GOT3 (cell line): ENCODE measurements around the gene BIN1.

ENCODE experiments used
- DNase-seq: peaks from one replicate; lab custom pipeline; 2025; ENCODE audit warnings: mixed read lengths; lab: John Stamatoyannopoulos, UW

Gene BIN1

DNA sequence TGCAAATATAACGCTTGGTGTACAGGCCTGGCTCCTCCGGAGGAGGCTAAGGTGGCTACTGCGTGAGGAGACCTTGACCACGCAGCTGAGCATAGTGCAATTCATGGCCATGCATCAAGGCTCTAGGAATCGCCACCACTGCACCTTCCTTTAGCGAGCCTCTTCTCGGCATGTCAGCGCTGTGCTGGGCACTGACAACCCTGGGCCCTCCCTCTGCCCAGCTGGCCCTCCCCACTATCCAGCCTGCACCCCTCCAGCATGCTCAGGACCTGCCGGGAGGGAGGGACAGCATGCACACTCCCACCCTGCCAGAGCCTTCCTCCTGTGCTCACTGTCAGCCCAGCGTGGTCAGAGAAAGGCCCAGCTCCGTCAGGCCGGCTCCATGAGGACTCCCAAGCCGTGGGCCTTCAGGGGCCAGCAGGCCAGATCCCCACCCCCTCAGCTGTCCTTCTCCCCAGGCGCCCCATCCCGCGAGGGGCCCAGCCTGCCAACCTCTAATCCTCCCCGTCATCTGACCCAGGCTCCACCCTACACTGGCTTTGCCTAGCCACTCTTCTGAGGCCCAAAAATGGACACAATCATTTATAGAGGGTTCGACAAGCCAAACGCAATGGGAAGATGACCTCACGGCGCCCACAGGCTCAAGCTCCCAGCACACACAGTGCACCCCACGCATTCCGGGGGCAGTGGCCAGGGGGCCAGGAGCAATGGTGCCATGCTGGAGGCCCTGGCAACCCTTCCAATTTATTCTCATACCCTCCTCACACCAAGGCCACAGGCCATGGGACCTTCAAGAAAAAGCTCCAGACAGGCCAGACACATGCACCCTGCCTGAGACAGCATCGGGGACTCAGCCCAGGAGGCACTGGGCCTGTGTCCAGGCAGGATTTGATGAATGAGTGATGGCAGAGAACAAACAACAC, 3.5 kb downstream of the BIN1 start:
- no peak for DNase-seq

DNA sequence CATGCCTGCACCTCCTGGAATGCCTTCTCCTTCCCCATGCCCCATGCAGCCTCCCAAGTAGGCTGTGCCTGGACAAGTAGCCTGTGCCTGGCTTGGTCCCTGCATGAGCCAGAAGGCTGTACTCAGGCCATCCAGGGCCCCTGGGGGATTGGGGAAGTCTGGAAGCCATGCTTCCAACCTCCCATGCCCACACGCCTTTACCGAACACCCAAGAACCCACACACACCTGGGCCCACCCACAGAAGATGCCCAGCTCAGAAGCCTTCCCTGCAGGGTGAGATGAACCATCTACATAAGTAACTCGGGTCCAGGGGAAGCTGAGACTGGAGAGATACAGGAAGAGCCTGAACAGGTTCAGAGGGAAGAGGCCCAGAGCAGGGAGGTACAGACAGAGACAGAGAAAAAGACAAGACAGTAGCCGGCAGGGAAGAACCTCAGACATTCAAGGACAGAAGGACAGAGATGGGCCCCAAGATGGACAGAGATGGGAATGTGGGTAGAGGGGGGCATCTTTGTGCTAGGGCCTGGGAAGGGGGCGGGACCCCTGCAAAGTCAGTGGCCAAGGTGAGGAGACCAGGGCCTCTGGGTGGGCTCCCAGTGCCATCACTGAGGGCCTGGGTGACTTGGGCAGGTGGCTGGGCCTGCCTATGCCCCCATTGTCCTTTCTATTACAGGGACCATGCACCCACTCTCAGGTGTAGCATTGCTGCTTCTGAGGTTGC, 4.3 kb downstream of the BIN1 start:
- no peak for DNase-seq

DNA sequence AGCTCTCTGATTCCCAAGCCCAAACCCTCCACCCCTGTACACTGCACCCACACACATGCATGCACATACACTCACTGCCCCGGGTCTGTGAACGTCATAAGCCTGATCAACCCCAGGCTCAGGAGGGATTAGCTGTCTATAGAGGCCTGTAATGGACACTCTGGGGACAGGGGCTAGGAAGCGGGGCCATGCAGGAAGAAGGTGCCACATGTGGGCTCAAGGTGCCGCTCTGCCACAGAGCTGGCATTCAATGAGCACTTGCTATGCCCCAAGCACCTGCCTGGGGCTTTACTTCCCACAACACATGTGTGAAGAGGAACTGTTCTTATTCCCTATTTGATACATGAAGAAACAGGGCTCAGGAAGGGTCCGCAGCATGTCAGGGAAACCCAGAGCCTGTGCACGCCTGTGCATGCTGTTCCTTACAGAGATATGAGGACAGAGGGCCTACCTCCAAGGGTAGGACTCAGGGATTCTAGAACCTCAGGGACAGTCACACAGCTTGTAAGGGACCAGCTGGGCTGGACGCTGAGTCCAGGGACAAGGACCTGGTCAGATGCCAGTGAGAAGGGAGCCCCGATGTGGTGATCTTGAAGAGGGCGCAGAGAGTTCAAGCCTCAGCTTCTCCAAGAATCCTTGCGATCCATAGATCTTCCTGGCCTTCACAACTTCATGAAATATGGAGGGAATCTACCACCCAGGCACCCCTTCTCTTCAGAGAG, 5.0 kb downstream of the BIN1 start:
- no peak for DNase-seq

DNA sequence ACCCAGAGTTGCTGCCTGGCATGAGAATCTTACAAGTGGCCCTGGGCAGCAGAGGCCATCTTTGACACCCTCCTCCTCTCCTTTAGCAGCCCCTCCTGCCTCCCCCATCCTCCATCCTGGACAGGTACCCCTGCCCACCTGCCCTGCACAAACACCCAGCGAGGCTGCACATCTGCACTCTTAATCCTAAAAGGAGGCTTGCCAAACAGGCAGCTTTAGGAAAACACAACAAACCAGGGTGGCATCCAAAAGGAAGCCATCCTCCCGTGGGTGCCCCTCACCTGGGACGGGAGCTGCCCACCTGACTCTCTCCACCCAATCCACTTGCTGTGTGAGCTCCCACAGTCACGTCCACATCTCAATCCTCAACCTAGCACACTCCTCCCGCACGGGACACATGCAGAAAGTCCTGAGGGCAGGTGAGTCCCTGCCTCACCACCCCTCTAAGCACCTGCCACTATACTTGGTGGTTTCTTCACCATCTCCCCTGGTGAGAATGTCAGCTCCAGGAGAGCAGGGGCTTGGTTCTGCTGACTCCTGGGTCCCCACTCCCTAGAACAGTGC, 5.8 kb downstream of the BIN1 start:
- DNase-seq = no peak

DNA sequence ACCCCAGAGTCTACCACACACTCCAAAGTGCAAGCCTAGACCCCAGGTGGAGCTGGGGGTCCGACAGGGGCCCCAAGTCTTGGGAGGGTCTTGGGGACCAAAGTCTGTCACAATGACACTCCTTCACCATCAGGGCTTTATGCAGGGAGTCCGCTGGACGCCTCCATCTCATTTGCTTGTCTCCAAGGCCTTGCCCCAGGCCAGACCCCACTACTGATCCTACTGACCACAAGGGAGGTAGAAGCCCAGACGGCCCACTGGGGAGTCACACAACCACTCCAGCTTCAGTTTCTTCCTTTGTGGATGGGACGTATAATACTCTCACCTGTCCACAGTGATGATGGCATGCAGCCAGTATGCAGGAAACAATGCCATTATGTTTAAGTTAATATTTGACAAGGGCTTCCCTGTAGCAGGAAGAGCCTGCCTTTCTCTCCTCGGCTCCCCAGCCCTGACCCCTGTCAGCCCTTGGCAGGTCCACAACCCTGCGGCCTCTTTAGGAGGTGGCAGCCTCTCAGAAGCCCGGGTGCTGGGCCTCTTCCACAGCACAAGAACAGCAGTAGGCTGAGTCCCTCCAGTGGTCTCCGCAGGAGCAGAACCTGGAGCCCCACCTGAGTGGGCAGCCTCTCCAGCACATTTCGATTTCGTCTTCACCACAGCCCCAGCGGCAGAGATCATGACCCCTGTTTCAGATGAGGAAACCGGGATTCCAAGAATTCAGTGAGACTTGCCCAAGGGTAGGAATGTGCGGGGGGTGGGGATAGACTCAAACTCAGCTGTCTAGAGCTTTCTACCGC, 6.5 kb downstream of the BIN1 start:
- DNase-seq = no peak

DNA sequence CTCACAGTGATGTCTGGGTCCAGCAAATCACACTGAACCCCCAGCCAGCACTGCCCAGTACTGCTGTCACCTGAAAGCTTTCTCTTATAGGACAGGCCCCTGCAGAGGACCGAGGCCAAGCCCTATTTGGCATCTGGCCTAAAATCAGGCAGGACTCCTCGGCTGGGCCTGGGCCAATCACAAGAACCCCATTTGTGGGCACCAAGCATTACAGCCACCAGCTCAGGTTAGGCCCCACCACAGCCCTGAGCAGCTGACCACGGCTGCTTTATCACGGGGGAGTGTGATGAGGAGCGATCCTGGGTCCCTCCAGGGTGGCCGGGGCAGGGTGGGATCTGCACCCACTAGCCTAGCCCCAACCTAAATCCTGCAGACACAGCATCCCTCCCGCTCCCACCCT, 8.2 kb downstream of the BIN1 start:
- DNase-seq = no peak

DNA sequence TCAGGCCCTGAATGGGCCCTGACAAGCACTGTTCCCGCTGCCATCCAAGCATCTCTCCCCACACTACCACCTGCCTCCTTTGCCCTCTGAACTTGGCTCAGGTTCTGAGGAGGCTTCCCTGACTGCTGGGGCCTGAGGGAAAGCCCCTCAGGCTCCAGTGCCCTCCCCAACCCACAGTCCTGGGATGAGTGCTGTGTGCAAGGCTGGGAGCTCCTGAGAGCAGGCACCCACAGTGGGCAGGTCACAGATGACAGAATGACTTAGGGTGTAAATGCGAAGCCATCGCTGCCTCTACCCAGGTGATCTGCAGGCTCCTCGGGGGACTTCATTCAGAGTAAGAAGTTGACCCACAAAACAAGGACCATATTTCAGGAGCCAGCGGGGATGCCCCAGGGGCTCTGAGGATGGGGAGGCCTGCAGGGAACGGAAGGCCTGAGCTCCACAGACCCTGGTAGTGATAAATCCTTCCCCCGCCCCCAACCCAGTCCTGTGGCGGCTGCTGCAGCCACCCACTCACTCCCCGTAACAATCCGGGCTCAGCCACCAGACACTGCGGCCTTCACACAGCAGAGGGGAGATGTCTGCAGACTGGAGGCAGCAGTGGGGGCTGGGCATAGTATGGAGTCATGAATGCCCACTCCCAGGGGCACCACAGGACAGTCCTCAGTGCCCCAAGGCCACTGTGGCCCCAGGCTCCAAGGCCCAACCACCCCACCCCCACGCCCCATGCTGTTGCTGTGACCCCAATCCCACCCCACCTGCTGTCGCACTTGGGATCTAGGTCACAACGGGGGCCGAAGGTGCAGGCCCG, 8.9 kb downstream of the BIN1 start:
- no peak for DNase-seq

DNA sequence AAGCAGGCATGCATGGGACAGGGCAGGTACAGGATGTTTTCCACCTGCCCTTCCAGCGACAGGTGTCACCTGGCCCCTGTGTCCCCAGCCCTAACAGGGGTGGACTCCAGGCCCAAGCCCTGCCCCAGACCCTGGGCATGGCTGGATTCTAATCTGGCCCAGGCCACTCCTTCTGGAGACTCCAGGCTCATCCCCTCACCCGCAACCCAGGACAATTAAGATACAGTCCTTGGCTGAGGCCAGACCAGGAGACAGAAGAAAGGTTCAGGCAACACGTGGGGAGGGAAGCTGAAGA, 9.5 kb downstream of the BIN1 start:
- no peak for DNase-seq

DNA sequence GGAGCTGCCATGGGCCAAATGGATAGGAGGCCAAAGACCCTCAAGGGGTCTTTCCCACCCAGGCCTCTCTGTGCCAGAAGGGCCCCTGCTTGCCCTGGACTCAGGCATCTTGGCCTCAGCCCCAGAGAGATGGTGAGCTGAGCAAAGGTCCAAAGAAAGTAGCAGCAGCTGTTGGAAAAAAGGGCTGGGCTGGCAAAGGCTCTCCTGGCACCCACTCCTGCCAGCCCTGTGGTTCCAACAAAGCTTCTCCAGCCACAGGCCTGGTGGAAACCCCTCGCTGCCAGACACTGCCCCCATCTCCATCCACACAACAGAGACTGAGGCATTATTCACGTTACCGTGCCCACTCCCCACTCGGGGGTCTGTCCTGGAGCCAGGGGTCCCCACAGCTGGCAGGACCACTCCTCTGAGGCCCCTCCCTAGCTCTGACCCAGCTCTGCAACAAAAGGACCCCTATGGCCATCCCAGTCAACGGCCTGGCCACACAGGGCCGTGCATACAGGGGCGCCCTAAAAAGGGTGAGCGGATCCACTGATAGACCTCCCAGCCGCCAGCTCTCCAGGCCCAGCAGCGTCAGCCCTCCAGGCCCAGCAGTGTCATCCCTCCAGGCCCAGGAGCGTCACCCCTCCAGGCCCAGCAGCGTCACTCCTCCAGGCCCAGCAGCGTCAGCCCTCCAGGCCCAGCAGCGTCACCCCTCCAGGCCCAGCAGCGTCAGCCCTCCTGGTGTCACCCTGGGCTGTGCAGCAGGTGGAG, 10.1 kb downstream of the BIN1 start:
- no peak for DNase-seq

DNA sequence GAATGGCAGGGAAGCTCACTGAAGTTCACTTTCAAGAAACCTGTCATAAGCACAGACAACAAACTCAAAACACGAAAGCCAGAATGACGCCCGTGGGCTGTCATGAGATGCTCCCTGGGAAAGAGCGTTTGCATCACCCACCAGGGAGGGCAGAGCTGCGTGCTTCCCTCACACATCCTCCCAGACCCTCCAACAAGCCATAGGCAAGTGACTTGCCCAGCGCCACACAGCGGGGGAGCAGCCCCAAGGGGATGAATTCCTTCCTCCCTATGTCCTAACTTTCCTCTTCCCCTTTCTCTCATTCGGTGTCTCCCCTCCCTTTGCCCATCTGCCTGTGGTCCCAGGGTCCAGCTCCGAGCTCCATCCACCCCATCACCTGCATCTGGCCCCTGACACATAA, 10.7 kb downstream of the BIN1 start:
- DNase-seq = no peak

DNA sequence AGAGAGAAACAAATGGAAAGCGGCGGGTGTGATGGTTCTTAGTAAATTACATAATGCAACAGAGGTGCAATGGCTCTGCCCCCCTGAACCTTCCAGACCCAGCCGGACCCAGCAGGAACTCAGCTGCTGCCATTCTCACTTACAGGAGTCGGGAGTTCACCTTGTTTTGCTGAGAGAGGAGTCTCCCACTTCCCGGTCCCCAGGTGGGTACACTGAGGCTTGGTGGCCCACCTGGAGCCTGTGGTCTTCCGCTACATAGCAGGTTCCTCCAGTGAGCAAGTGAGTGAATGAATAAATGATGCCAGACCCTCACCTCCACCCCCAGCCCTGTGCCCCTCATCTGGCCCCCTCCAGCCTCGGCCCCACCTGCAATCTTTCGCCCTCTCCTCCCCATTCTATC, 11.2 kb downstream of the BIN1 start:
- DNase-seq = no peak

DNA sequence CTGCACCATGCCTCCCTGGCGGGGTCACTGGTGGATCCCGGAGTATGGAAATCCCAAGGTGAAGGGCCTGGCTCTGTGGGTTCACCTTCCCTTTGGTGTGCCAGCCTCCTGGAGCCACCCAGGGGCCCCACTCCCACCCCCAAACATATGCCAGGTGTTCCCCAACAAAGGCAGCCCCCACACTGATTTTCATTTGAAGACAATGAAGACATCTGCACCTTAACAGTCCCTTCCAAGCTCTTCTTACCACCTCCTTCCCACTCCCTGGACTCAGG, 11.7 kb downstream of the BIN1 start:
- no peak for DNase-seq

DNA sequence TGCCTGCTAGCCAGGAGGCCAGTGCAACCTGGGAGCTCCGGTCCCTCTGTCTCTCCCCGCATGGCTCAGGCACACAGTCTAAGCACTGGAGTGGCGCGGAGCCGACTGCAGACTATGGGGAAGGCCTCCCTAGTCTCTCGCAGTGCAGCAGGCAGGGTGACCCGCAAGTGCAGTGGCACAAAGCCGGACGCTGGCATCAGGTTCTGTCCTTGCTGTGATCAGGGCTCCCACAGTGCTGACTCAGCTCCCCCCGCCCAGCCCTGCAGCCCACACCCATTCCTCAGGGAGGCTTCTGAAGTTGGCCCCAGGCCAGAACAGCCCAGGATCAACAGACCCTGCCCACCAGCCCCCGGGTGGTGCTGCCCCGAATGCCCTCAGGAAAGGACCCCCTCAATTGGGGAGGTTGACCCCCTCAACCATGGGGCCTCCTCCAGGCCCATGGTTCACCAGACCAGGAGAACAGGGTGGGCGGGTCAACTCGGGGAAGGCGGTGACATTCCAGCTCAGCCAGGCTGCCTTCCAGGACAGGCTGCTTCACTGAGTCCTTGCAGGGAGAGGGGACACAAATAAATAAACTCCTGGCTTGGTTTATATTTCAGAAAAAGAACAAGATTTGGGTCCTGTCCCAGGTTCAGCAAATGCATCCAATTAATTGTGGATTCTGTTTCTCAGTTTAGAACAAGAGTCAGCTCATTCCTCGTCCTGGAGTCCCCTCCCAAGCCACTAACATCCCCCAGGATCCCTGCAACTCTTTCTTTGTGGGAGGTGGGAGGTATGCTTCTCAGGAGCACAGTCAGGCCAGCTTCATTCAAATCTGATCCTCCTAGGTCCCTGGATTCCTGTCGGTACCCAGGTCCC, 12.2 kb downstream of the BIN1 start:
- peak; percentile 7 for DNase-seq

DNA sequence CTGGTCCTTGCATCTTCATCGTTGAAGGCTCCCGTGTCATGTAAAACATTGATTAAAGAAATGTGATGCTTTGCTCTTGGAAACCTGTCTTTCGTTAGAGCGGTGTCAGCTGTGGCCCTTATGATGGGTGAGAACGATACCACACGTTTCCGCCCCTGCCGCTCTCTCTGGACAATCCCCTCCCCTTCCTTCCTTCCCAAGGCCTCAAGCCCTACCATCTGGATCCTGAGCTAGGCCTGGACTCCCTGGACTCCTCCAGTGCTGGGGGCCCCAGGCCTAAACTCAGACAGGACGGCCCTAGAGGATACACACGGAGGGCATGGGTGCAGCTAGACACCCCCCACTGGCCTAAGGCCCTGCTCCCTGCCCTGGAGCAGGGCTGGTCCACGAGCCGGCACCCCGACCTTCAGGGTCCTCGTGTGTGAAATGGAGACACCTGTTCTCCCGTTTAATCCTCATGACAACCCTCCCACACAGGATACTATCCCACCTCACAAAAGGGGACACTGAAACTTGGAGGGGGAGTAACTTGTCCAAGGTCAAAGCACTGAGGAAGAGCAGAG, 13.2 kb downstream of the BIN1 start:
- DNase-seq = no peak

DNA sequence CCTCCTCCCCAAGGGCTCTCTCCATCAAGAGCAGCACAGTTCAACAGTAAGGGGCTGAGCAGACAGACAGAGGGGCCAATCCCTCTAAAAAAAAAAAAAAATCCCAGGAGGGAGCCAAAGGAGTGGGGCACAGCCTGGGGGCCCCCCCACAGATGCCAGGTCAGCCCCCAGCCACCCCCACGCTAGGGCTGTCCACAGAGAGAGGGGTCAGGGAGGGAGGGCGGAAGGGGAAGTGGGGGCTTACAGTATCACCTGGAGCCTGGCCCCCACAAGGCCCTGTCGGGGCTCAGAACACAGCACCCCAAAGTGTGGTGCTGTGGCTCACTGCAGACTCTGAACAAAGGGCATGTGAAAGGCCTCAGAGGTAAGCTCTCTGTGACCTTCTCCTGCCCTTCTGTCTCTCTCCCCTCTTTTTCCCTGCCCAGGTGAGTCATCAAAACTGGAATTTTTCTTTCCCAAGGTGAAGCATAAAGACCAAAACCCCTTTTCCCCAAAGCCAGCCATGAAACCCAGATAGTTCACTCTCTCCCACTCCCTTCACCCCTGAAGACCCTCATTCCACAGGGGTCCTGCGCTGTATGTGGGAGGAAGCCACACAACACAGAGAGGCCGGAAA, 13.9 kb downstream of the BIN1 start:
- no peak for DNase-seq

DNA sequence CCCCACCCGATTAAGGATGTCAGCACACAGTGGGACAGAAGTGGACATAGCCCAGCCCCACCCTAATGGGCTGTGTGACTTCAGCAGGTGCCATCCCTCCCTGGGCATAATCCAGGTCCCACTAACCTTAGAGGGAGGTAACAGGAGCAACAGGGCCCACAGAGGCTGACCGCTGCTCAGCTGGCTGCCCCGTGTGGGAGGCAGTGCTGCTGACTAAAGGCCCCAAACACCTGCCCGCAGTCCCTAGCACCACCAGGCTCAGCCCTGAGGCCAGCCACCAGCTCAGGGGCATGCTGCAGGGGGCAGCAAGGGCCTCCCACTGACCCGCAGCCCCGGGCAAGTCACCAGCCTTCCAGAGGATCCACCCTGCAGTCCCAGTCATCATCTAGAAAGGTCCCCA, 14.6 kb downstream of the BIN1 start:
- no peak for DNase-seq

DNA sequence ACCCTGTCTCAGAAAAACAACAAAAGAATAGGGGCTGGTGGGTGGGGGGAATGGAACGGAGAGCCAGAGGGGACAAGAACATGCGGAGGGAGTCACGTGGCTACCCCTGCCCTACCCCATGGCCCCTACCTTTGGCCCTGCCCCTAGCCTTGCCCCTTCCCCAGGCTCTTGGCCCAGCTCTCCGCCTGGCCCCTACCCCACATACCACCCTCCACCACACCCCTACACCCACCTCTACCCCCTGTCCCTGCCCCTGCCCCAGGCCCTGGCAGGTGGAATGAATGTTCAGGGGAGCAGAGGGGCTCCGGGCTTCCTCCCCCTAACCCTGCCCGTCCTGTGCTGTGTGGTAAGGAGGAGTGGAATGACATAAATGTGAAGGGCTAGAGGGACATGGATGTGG, 15.1 kb downstream of the BIN1 start:
- DNase-seq = no peak

DNA sequence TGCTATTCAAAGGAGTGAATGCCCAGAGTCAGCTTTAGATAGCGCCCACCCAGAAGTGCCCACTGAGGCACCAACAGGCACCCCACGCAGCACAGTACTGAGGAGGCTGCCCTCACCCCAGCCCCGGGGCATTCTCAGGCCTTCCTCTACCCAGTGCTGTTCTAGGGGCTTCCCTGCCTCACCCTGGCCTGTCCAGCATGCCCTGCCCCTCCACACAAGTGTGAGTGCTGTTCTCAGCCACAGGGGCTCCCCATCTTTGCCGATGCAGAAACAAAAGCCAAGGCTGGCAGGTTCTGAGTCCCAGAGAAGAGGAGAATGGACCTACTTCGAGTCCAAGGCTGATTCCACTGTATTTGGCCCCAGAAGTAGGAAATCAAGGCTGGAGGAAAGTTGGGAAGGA, 15.8 kb downstream of the BIN1 start:
- no peak for DNase-seq
